LNCAP (cell line): ENCODE measurements around the gene RGMA.

Experiments used
- CTCF ChIP-seq: fragments of 450-650 bp; IDR thresholded peaks from 2 replicates; pipeline ENCODE4 v1.5.1; 2017; ENCODE audit warnings: mild to moderate bottlenecking

RGMA gene

GRCh38 chr15:93027413-93027812, 61.6 kb downstream of the RGMA start:
- no peak for TF ChIP-seq CTCF

- TF ChIP-seq CTCF: no peak
Measured at GRCh38 chr15:93026380-93026817, 62.6 kb downstream of the RGMA start.

- TF ChIP-seq CTCF: no peak
Measured at GRCh38 chr15:93025625-93025982, 63.4 kb downstream of the RGMA start.

- TF ChIP-seq CTCF: no peak
Measured at GRCh38 chr15:93024716-93025624, 64.0 kb downstream of the RGMA start.

- TF ChIP-seq CTCF: no peak
Measured at GRCh38 chr15:93024293-93024692, 64.7 kb downstream of the RGMA start.

- no peak for TF ChIP-seq CTCF
Measured at GRCh38 chr15:93020976-93021772, 67.8 kb downstream of the RGMA start.

GRCh38 chr15:93019971-93020370, 69.0 kb downstream of the RGMA start:
- TF ChIP-seq CTCF: no peak
